NCI-H2227 (cell line): ENCODE measurements around the gene ZNF716.
"Not testable (repeated sequence)": the region's sequence is repeated elsewhere in the genome, so short reads cannot be mapped to it uniquely, and the experiment has no call there.

Experiments used
- DNase-seq: peaks from one replicate; lab custom pipeline; 2025; ENCODE audit not compliant: unreplicated experiment; lab: John Stamatoyannopoulos, UW

Gene ZNF716

DNA sequence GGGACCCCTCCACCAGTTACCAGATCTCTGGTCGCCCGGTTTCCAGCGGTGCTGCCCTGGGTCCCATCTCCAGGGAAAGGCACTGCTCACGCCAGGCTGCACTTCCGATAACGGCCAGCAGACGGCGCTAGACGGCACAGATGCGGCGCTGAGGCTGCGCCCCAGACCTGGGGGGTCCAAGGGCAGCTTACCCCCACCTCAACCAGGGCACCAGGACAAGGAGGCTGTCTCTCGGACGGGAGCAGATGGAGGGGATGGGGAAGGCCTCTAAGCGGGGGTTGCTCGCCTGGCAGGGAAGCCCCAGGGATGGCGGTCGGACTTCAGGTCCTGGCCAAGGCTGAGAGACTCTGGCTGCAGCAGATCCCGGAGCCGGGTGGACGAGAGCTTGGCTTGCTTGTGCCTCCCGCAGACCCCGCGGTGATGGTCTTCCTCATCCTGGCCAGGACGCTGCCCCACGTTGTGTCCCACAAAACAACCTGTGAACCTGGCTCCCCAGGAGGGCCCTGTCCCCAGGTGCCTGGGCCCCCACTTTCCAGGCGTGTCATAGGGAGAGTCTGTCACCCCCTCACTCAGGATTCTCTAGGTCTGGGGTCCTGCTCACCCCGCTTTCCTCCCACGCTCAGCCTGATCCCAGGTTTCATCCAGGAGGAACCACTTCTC, 23.9 kb upstream of the ZNF716 start:
- no peak for DNase-seq

DNA sequence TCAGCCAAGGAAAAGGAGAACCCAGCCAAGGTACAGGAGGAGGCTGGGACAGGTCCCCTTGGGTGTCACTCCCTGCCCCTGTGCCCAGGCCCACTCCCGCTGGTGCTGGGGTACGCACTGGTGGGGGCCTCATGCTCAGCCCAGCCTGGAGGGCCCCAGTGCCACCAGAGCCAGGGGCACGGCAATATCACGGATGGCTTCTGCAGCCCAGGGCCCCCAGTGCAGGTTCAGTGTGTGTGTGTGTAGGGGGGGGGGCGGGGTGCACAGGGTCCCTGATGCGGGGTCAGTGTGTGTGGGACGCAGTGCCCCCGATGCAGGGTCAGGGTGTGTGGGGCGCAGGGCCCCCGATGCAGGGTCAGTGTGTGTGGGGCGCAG, 23.4 kb upstream of the ZNF716 start:
- DNase-seq = no peak

DNA sequence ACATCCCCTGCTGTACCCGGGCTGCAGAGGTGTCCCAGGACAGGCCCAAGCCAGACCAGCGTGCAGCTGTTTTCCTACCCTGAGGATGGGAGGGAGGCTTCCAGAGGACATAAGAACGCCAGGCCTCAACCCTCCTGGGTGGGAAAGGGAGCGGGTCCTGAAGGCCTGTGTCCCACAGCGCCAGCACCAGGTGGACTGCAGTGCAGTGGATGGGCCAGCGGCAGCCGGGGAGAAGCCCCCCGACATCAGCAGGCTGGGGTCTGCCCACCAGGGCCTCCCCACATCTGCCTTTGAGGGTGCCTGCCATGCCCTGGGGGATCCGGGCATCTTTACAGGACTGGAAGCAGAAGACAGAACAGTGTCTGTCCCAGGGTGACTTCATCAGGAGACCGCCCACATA, 22.8 kb upstream of the ZNF716 start:
- no peak for DNase-seq

DNA sequence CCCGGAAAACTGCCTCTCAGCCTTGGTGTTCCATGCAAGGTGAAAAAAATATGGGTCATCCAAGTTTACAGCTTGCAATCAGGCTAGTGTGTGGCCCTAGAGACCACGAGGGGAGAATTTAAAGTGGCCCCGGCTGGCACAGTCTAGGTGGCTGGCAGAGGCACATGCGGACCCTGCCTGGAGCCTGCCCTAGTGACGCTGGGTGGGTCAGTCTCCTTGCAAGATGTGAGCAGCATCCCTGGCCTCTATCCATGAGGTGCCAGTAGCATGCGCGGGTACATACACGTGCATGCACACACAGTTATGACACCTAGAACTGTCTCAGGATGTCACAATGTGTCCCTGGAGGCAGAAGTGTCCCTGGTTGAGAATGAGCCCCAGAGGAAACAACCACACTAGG, 22.4 kb upstream of the ZNF716 start:
- no peak for DNase-seq

DNA sequence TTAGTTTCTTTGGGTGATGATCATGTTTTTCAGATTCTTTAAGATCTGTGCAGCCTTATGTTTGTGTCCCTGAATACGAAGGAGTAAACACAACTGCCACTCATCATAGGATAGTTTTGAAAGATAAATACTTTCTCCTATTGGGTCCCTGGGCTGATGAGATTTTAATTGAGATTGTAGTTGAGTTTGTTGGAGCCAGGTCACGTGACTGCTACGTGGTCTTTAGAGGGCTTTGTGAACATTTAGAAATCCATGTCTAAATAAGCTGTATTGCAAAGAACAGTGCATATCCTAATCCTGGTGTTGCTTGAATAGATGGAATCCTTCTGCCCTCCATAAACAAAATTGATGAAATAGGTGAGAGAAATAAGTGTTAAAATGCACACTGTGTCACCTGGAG, 17.4 kb upstream of the ZNF716 start:
- DNase-seq = no peak

DNA sequence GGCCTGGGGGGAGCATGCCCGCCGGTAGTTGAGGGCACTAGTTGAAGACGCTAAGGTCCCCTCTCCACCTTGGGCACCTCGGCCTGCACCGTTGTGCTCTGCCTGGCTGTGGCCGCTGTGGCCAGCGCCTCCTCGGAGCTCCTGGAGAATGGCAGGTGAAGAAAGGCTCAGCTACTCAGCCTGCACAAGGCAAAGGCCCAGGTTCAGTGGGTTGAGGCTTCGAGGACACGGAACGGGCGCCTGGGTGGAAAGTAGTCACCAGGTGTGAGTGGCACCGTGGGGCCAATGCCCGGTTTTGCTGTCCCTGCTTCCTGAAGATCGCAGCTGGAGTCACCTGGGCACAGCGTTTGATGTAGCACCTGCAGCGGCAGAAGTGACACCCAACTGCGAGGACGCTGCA, 12.4 kb upstream of the ZNF716 start:
- no peak for DNase-seq

DNA sequence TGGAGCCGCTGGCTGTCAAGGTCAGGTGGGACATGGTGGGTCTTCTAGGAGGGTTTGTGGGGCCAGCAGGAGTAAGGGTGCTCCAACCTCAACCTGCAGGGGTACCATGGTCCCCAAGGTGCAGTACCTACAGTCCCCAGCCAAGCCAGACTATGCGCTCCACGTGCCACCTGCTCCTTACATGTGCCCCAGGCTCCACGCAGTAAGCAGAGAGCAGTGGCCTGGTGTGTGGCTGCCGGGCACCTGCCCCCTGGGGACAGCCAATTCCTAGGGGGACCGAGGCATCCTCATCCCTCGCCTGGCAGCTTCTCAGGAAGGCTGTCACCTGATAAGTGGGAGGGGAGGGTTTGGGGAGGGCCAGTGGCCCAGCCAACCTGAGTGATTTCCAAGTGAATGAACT, 11.7 kb upstream of the ZNF716 start:
- no peak for DNase-seq

DNA sequence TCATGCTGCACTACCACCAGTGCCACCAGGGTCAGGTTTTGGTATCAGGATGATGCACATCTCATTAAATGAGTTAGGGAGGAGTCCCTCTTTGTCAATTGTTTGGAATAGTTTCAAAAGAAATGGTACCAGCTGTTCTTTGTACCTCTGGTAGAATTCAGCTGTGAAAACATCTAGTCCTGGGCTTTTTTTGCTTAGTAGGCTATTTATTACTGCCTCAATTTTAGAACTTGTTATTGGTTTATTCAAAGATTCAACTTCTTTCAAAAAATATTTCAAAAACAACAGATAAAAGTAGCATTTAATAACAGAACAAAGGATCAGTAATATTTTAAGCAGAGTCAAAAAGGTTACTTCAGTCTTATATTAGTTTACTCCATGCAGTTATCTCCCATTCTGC, 6.4 kb upstream of the ZNF716 start:
- DNase-seq = no peak

DNA sequence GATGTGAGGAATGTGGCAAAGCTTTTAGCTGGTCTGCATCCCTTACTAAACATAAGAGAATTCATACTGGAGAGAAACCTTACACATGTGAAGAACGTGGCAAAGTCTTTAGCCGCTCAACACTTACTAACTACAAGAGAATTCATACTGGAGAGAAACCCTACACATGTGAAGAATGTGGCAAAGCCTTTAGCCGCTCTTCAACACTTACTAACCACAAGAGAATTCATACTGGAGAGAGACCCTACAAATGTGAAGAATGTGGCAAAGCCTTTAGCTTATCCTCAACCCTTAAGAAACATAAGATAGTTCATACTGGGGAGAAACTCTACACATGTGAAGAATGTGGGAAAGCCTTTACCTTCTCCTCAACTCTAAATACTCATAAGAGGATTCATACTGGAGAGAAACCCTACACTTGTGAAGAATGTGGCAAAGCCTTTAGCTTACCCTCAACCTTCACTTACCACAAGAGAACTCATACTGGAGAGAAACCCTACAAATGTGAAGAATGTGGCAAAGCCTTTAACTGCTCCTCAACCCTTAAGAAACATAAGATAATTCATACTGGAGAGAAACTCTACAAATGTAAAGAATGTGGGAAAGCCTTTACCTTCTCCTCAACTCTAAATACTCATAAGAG, 19.3 kb downstream of the ZNF716 start:
- not testable (repeated sequence) for DNase-seq

DNA sequence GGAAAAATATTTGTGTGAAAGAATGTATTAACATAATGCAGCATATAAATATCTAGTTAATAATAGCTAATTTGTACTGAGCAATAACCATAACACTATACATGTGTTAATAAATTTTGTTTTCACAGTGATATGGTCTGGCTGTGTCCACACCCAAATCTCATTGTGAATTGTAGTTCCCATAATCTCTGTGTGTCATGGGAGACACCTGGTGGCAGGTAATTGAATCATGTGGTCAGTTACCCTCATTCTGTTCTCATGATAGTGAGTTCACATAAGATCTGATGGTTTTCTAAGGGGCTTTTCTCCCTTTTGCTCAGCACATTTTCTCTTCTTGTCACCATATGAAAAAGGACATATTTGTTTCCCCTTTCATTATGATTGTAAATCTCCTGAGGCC, 30.3 kb downstream of the ZNF716 start:
- not testable (repeated sequence) for DNase-seq

DNA sequence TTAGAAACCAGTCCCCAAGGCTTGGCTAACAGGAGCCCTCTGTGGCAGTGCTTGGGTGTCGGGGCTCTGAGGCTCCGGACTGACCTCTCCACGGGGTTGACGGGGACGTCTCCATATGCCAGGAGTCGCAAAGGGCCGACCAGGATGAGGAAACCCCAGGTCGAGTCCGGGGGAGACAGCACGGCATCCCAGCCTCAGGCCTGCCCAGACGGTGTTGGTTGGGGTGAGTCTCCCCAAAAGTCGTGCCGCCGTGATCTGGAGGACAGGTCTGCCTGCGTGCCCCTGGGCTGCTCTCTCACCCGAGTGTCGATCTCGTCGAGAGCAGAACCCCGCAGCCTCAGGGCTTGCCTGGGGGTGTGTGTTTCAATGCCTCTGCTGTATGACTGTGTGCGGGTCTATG, 35.0 kb downstream of the ZNF716 start:
- DNase-seq = not testable (repeated sequence)

DNA sequence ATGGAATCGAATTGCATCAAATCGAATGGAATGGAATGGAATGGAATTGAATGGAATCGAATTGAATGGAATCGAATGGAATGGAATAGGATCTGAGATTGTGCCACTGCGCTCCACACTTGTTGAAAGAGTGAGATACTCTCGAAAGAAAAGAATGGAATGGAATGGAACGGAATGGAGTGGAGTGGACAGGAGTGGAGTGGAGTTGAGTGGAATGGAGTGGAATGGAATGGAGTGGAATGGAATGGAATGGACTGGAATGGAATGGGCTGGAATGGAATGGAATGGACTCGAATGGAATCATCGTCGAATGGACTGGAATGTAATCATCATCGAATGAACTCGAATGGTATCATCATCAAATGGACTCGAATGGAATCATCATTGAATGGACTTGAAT, 38.0 kb downstream of the ZNF716 start:
- DNase-seq = no peak

DNA sequence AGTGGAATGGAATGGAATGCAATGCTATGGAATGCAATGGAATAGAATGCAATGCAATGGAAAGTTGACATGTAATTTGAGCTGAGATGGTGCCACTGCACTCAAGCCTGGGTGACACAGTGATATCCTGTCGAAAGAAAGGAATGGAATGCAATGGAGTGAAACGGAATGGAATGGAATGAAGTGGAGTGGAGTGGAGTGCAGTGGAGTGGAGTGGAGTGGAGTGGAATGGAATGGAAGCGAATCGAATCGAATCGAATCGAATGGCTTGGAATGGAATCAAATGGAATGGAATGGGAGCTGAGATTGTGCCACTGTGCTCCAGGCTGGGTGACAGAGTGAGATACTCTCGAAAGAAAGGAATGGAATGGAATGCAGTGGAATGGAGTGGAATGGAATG, 45.1 kb downstream of the ZNF716 start:
- not testable (repeated sequence) for DNase-seq

DNA sequence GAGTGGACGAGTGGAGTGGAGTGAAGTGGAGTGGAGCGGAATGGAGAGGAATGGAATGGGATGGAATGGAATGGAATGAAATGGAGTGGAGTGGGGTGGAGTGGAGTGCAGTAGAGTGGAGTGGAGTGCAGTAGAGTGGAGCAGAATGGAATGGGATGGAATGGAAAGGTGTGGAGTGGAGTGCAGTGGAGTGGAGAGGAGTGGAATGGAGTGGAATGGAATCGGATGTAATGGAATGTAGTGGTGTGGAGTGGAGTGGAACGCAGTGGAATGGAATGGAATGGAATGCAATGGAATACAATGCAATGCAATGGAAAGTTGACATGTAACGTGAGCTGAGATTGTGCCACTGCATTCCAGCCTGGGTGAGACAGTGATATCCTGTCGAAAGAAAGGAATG, 46.4 kb downstream of the ZNF716 start:
- no peak for DNase-seq

DNA sequence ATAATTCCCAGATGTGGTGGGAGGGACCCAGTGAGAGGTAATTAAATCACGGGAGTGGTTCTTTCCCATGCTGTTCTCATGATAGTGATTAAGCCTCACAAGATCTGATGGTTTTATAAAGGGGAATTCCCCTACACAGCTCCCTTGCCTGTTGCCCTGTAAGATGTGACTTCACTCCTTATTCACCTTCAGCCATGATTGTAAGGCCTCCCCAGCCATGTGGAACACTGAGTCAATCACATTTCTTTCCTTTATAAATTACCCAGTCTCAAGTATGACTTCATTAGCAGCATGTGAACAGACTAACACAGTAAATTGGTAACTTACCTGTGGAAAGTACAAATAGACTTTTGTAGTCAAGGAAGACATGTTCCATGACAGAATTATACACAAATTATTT, 55.2 kb downstream of the ZNF716 start:
- no peak for DNase-seq
